Right lobe of liver (tissue), 4 donors: ENCODE results near the gene HS6ST3.

Experiments
- CTCF ChIP-seq, 4 donors: fragments of 200-600 bp in 3 of 4; fragments of 450-650 bp in 1 of 4; IDR thresholded peaks; one replicate each; pipeline versions ENCODE4 v1.5.1 to v1.8.0; 2016 to 2022; ENCODE audit warnings: antibody characterized with exemption in 4 of 4, mild to moderate bottlenecking in 2 of 4
- POLR2A ChIP-seq: fragments of 450-650 bp; IDR thresholded peaks from one replicate; pipeline ENCODE4 v1.6.1; 2017; ENCODE audit warnings: antibody characterized with exemption, mild to moderate bottlenecking
- donor health status: DM: no; HTN: no; CAD: no.
- donor health status: DM: no; HTN: no; CAD: no.
- donor health status: DM: no; HTN: yes; CAD: no.

- TF ChIP-seq CTCF (IDR thresholded peaks at IDR 0.05) (no peak), POLR2A (no peak)
Measured at GRCh38 chr13:96810104-96810503, 720.2 kb downstream of the HS6ST3 start.
